ENCODE data around the gene CD300C.
"Not testable (repeated sequence)": the region's sequence is repeated elsewhere in the genome, so short reads cannot be mapped to it uniquely, and the experiment has no call there.

Gene CD300C

GRCh38 chr17:74513987-74514631 lies 31.8 kb downstream of the CD300C start:
- DNase-seq (ENCODE audit: low read depth) = peak; percentile 62

- DNase-seq (ENCODE audit: low read depth) = no peak
Measured at GRCh38 chr17:74512624-74513091, 33.3 kb downstream of the CD300C start.

GRCh38 chr17:74512036-74512435 lies 33.9 kb downstream of the CD300C start:
- DNase-seq (ENCODE audit: low read depth) = no peak

GRCh38 chr17:74508156-74508555 lies 37.8 kb downstream of the CD300C start:
- no peak for DNase-seq (ENCODE audit: low read depth)

GRCh38 chr17:74503949-74504348 lies 42.0 kb downstream of the CD300C start:
- not testable (repeated sequence) for DNase-seq (ENCODE audit: low read depth)

GRCh38 chr17:74502861-74503260 lies 43.1 kb downstream of the CD300C start:
- DNase-seq (ENCODE audit: low read depth) = no peak

- no peak for DNase-seq (ENCODE audit: low read depth)
Measured at GRCh38 chr17:74499992-74500391, 45.9 kb downstream of the CD300C start.

GRCh38 chr17:74497471-74497870 lies 48.4 kb downstream of the CD300C start:
- DNase-seq (ENCODE audit: low read depth) = no peak

- no peak for DNase-seq (ENCODE audit: low read depth)
Measured at GRCh38 chr17:74493331-74493833, 52.5 kb downstream of the CD300C start.

- DNase-seq (ENCODE audit: low read depth) = no peak
Measured at GRCh38 chr17:74491626-74492025, 54.3 kb downstream of the CD300C start.

Data from CMK (cell line).